Liver (tissue), 9 donors: Measurements from ENCODE around the gene HSPA12B. TPM values are rescaled to one million over a fixed set of nuclear protein-coding genes. Genes with fewer than 3 reads are reported as not detected.

ENCODE experiments used
- DNase-seq: peaks from one replicate; pipeline ENCODE4 v3.0.0-alpha.2; 2017; ENCODE audit warnings: low spot score
- H3K27ac ChIP-seq, 2 donors: one replicate each; pipeline ENCODE4 v1.7.0; 2013; ENCODE audit warnings: inconsistent platforms in 2 of 2, low read length in 2 of 2, control low read depth in 1 of 2, low read depth in 1 of 2, mild to moderate bottlenecking in 1 of 2
- H3K27me3 ChIP-seq, 4 donors: one replicate each; pipeline versions ENCODE4 v1.6.1 to v1.7.0; 2013; ENCODE audit warnings: low read length in 3 of 4, inconsistent platforms in 1 of 4, mild to moderate bottlenecking in 1 of 4, moderate library complexity in 1 of 4; ENCODE audit not compliant: control insufficient read depth in 4 of 4, insufficient read depth in 4 of 4
- H3K36me3 ChIP-seq, 4 donors: one replicate each; pipeline versions ENCODE4 v1.6.1 to v1.7.0; 2013; ENCODE audit warnings: low read length in 3 of 4, mild to moderate bottlenecking in 3 of 4, low read depth in 1 of 4, moderate library complexity in 1 of 4; ENCODE audit not compliant: control insufficient read depth in 4 of 4, insufficient read depth in 3 of 4
- H3K4me1 ChIP-seq, 4 donors: one replicate each; pipeline versions ENCODE4 v1.6.1 to v1.7.0; 2013; ENCODE audit warnings: low read length in 3 of 4, mild to moderate bottlenecking in 3 of 4, moderate library complexity in 1 of 4; ENCODE audit not compliant: control insufficient read depth in 4 of 4, insufficient read depth in 4 of 4
- H3K4me3 ChIP-seq, 3 donors: one replicate each; pipeline versions ENCODE4 v1.6.1 to v1.7.0; 2013; ENCODE audit warnings: low read length in 3 of 3, control low read depth in 1 of 3, low read depth in 1 of 3, mild to moderate bottlenecking in 1 of 3
- H3K9ac ChIP-seq, 2 donors: one replicate each; pipeline ENCODE4 v1.7.0; 2013; ENCODE audit warnings: low read length in 2 of 2, mild to moderate bottlenecking in 2 of 2, moderate library complexity in 2 of 2, control low read depth in 1 of 2, low read depth in 1 of 2
- H3K9me3 ChIP-seq, 4 donors: one replicate each; pipeline versions ENCODE4 v1.6.1 to v1.7.0; 2013; ENCODE audit warnings: low read length in 3 of 4; ENCODE audit not compliant: control insufficient read depth in 4 of 4
- CTCF ChIP-seq: fragments of 150-350 bp; IDR thresholded peaks from 2 replicates; pipeline ENCODE4 v1.5.1; 2017; ENCODE audit warnings: improper control_type of control experiment, low read depth, low read length; ENCODE audit not compliant: missing input control
- EGR1 ChIP-seq, 2 donors: IDR thresholded peaks; 2 replicates each; pipeline ENCODE4 v1.6.1; 2016 to 2018; ENCODE audit warnings: antibody characterized with exemption in 2 of 2, low read depth in 2 of 2
- FOXA1 ChIP-seq: IDR thresholded peaks from 2 replicates; pipeline ENCODE4 v1.6.1; 2016; ENCODE audit warnings: antibody characterized with exemption
- FOXA2 ChIP-seq: IDR thresholded peaks from 2 replicates; pipeline ENCODE4 v1.6.1; 2016; ENCODE audit warnings: antibody characterized with exemption
- GABPA ChIP-seq, 2 donors: IDR thresholded peaks in 1 of 2; conservative IDR thresholded peaks in 1 of 2; 2 replicates each; pipeline ENCODE4 v1.6.1; 2016; ENCODE audit warnings: antibody characterized with exemption in 2 of 2, mild to moderate bottlenecking in 1 of 2, moderate library complexity in 1 of 2
- HNF4A ChIP-seq, 2 donors: conservative IDR thresholded peaks; 2 replicates each; pipeline ENCODE4 v1.6.1; 2016; ENCODE audit warnings: antibody characterized with exemption in 2 of 2, mild to moderate bottlenecking in 2 of 2
- HNF4G ChIP-seq: IDR thresholded peaks from 2 replicates; pipeline ENCODE4 v1.6.1; 2016; ENCODE audit warnings: antibody characterized with exemption
- JUND ChIP-seq, 2 donors: IDR thresholded peaks; 2 replicates each; pipeline ENCODE4 v1.6.1; 2016; ENCODE audit warnings: antibody characterized with exemption in 2 of 2
- NR2F2 ChIP-seq: IDR thresholded peaks from 2 replicates; pipeline ENCODE4 v1.6.1; 2016; ENCODE audit warnings: antibody characterized with exemption
- RAD21 ChIP-seq, 2 donors: IDR thresholded peaks; 2 replicates each; pipeline ENCODE4 v1.6.1; 2016; ENCODE audit warnings: antibody characterized with exemption in 2 of 2, mild to moderate bottlenecking in 2 of 2
- REST ChIP-seq: IDR thresholded peaks from 2 replicates; pipeline ENCODE4 v1.6.1; 2016; ENCODE audit warnings: antibody characterized with exemption, mild to moderate bottlenecking
- RXRA ChIP-seq, 2 donors: IDR thresholded peaks; 2 replicates each; pipeline ENCODE4 v1.6.1; 2017 to 2018; ENCODE audit warnings: antibody characterized with exemption in 2 of 2, mild to moderate bottlenecking in 1 of 2
- SP1 ChIP-seq: IDR thresholded peaks from 2 replicates; pipeline ENCODE4 v1.6.1; 2018; ENCODE audit warnings: antibody characterized with exemption, mild to moderate bottlenecking
- TAF1 ChIP-seq: conservative IDR thresholded peaks from 2 replicates; pipeline ENCODE4 v1.6.1; 2016; ENCODE audit warnings: antibody characterized with exemption, mild to moderate bottlenecking
- YY1 ChIP-seq: IDR thresholded peaks from 2 replicates; pipeline ENCODE4 v1.6.1; 2016; ENCODE audit warnings: antibody characterized with exemption, mild to moderate bottlenecking
- ZBTB33 ChIP-seq: IDR thresholded peaks from 2 replicates; pipeline ENCODE4 v1.6.1; 2016; ENCODE audit warnings: antibody characterized with exemption
- WGBS: extraction: QIAGEN DNeasy Blood & Tissue Kit; methylation state at CpG from one replicate; pipeline ENCODE4 v1.1.7; 2013; 5-methylcytosine and 5-hydroxymethylcytosine counted together
- polyA plus RNA-seq, 2 donors: library from polyadenylated mRNA; stranded (reverse) in 1 of 2; unstranded in 1 of 2; fragments of 200-250 nt in 1 of 2; fragments of >200 nt in 1 of 2; fragmentation: Nextera tagmentation in 1 of 2; extraction: Ambion mirVana in 1 of 2; gene quantifications; one replicate each; pipeline versions ENCODE4 v1.2.1 to v1.2.3, GENCODE V29; 2013 to 2015
- total RNA-seq, 2 donors: library from RNA; depleted of rRNA; stranded (reverse); fragments of >200 nt; gene quantifications; one replicate each; pipeline ENCODE4 v1.2.3, GENCODE V29; 2014
- TF ChIP-seq, protein P1 (sequence below): IDR thresholded peaks from 2 replicates; pipeline ENCODE4 v1.6.1; 2016; ENCODE audit warnings: antibody characterized with exemption
- TF ChIP-seq, protein P2 (sequence below): IDR thresholded peaks from 2 replicates; pipeline ENCODE4 v1.6.1; 2016; ENCODE audit warnings: antibody characterized with exemption
- donor health status: healthy.
- donor health status: healthy.
- donor health status: healthy.
- donor health status: healthy.
- donor health status: healthy.

Gene HSPA12B
- total and polyA plus RNA-seq, 4 donors = 0.72 to 1.8 (median 0.87) TPM

DNA sequence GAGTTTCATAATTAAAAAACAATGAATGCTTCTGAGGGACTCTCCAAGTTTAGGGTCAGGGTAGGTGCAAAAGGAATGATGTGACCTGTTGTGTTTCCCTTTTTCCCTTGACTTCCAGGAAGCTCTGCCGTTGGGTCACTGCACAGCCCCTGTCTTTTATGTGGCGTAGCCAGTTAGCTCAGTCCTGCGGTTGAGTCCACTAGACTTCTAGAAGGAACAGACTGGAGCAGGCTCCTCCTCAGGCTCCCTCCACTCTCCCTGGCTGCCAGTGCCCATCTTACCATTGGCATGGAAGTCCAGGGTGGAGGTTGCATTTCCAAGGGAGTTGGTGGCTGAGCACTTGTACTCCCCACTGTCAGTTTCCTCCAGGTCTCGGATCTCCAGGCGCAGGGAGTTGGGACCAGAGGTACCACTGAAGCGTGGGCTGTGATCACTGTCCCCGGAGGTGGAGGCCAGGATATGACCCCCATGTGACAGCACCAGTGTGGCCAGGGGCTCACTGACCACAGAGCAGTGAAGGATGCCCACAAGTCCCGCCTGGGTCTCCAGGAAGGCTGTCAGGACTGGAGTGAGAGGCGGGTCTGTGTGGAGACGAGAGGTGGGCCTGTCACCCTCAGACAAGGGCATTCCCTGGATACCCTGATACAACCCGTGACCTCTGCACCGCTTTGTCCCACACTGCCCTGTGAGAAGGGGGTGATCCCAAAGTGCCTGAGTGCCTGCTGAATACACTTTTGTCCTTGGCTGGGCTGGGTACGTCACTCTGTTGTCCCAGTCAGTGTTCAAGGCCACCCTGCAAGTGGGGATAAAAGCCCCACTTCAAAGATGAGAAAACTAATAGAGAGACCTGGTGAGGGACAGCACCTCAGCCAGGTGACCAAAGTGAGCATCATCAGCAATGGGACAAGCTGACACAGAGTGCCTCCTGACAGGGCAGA, 31.2 kb upstream of the HSPA12B start:
- DNase-seq = no peak
- peaks cover 0 to 3% (median 0%) of the 10 kb centered on the region in 4 donors for H3K9me3 ChIP-seq
- H3K9ac ChIP-seq = no peak overlapping the region
- 80% methylated on average over 13 of the region's 13 CpGs for WGBS
- no peaks in the 10 kb centered on the region for H3K4me1 ChIP-seq
- TF ChIP-seq RAD21 (IDR thresholded peaks at IDR 0.05) (no peak), TAF1 (no peak), REST (no peak), EGR1 (IDR thresholded peaks at IDR 0.05; ENCODE audit: low read depth in 2 of 2) (no peak), SP1 (no peak), HNF4G (no peak), YY1 (no peak), RXRA (IDR thresholded peaks at IDR 0.05) (no peak), NR2F2 (no peak), HNF4A (conservative IDR thresholded peaks at IDR 0.05) (no peak), CTCF (no peak), FOXA1 (no peak), FOXA2 (no peak), JUND (IDR thresholded peaks at IDR 0.05) (no peak), GABPA (IDR thresholded peaks at IDR 0.05 in 1 of 2, conservative IDR thresholded peaks at IDR 0.05 in 1 of 2) (no peak), ZBTB33 (no peak)
- TF ChIP-seq, protein P1, sequence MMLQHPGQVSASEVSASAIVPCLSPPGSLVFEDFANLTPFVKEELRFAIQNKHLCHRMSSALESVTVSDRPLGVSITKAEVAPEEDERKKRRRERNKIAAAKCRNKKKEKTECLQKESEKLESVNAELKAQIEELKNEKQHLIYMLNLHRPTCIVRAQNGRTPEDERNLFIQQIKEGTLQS = no peak
- TF ChIP-seq, protein P2, sequence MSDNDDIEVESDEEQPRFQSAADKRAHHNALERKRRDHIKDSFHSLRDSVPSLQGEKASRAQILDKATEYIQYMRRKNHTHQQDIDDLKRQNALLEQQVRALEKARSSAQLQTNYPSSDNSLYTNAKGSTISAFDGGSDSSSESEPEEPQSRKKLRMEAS = no peak
- no peak overlapping the region for H3K27ac ChIP-seq
- no peaks in the 10 kb centered on the region for H3K36me3 ChIP-seq
- no peaks in the 10 kb centered on the region for H3K27me3 ChIP-seq
- H3K4me3 ChIP-seq = no peak overlapping the region
